GM21381 (cell line): Measurements from ENCODE around the gene STON1.
"Not testable (repeated sequence)": the region's sequence is repeated elsewhere in the genome, so short reads cannot be mapped to it uniquely, and the experiment has no call there.

Source experiments
- ATAC-seq: cut with Tn5 transposase; IDR thresholded peaks from one replicate; pipeline ENCODE4 v1.9.1; 2021; ENCODE audit warnings: mild to moderate bottlenecking, moderate library complexity; ENCODE audit not compliant: unreplicated experiment

The STON1 gene

GRCh38 chr2:48613211-48613610 lies 83.3 kb downstream of the STON1 start:
- no peak for ATAC-seq

GRCh38 chr2:48614581-48614980 lies 84.6 kb downstream of the STON1 start:
- not testable (repeated sequence) for ATAC-seq

DNA sequence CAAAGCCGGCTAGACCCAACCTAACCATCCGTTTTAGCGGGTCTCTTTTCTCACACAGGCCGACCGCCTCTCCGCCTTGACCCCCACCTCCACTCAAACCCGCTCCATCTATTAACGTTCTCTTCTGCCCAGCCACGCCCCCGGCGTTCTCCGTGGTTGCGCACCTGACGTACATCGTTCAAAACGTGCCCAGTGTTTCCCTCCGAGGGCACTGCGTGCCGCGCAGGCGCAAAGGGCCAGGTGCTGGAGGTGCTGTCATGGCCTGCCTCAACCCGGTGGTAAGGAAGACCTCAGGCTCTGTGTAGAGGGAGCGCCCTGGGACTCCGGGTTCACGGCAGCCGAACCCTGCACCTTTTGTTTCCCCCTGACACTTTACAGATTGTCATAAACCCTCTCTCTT lies 87.7 kb downstream of the STON1 start, which contains the start of gene GTF2A1L:
GTF2A1L (plus strand) TSS at position 239 of the 400 bp plus-strand sequence; CDS start at position 258, 19 bp downstream.
- no peak for ATAC-seq

GRCh38 chr2:48619526-48619925 lies 89.6 kb downstream of the STON1 start:
- no peak for ATAC-seq

DNA sequence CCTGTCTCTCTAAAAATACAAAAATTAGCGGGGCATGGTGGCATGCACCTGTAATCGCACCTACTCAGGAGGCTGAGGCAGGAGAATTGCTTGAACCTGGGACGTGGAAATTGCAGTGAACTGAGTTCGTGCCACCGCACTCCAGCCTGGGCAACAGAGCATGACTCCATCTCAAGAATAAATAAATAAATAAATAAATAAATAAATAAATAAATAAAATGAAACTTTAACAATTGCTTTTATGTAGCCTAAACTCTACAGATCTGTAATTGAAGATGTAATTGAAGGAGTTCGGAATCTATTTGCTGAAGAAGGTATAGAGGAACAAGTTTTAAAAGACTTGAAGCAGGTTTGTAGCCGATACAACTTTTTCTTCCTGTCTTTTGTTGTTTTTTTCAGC lies 90.7 kb downstream of the STON1 start:
- no peak for ATAC-seq

GRCh38 chr2:48622691-48623090 lies 92.7 kb downstream of the STON1 start:
- not testable (repeated sequence) for ATAC-seq

DNA sequence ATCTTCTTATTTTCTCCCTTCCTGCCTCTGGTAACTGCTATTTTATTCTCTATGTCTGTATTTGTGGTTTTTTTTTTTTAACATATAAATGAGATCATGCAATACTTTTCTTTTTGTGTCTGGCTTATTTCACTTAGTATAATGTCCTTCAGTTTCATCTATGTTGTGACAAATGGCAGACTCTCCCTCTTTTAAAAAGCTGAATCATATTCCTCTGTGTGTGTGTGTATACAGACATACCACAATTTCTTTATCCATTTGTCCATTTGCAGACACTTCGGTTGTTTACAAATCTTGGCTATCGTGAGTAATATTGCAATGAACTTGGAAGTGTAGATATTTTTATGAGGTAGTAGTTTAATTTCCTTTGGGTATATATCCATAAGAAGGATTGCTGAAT lies 94.7 kb downstream of the STON1 start:
- no peak for ATAC-seq

- no peak for ATAC-seq
Observed at GRCh38 chr2:48626047-48626446, 96.1 kb downstream of the STON1 start.

DNA sequence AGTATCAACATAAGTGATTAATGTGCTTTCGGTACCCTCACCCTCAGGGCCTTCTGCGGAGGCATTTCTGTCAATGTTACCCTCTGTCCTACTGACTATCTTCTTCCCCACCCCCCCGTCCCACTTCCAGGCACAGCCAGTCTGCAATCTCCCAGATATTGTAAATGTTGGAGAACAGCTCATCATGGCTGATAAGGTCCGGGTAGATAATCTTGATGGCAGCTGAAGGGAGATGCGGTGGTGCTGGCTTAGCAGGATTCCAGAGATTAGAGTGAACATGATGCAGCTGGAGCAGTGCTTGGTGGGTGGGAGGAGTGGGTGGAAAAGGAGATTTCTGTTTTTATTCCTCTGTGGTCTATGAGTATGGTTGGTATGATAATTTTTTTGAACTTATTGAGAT lies 103.2 kb downstream of the STON1 start:
- no peak for ATAC-seq

DNA sequence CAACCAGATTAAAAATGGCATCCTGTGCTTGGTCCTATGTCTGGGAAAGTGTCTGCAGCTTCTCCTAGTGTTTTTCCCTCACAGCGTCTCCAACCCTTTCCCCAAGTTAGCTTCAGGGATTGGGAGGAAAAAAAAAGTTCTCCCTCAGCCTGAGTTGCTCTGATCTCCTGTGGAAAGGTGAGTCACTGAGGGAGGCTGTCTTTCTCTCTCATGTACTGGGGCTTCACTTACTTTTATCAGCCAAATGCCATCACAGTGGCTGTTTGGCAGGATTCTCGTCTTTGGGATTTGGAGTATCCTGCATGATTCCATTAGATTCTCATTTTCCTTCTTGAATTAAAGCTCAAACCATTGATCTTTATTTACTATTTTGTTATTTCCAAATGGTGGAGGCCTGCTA lies 105.8 kb downstream of the STON1 start:
- no peak for ATAC-seq

GRCh38 chr2:48638261-48638660 lies 108.3 kb downstream of the STON1 start:
- ATAC-seq, result no peak
